HG02870 (cell line): Measurements from ENCODE around the gene UBTD1.
A peak's percentile ranks its signal among the peaks of the same experiment; 100 is the strongest.
"Not testable (repeated sequence)": the region's sequence is repeated elsewhere in the genome, so short reads cannot be mapped to it uniquely, and the experiment has no call there.

Experiments
- ATAC-seq: cut with Tn5 transposase; IDR thresholded peaks from one replicate; pipeline ENCODE4 v1.9.1; 2021; ENCODE audit warnings: mild to moderate bottlenecking, moderate library complexity; ENCODE audit not compliant: unreplicated experiment

The UBTD1 gene, protein sequence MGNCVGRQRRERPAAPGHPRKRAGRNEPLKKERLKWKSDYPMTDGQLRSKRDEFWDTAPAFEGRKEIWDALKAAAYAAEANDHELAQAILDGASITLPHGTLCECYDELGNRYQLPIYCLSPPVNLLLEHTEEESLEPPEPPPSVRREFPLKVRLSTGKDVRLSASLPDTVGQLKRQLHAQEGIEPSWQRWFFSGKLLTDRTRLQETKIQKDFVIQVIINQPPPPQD

DNA sequence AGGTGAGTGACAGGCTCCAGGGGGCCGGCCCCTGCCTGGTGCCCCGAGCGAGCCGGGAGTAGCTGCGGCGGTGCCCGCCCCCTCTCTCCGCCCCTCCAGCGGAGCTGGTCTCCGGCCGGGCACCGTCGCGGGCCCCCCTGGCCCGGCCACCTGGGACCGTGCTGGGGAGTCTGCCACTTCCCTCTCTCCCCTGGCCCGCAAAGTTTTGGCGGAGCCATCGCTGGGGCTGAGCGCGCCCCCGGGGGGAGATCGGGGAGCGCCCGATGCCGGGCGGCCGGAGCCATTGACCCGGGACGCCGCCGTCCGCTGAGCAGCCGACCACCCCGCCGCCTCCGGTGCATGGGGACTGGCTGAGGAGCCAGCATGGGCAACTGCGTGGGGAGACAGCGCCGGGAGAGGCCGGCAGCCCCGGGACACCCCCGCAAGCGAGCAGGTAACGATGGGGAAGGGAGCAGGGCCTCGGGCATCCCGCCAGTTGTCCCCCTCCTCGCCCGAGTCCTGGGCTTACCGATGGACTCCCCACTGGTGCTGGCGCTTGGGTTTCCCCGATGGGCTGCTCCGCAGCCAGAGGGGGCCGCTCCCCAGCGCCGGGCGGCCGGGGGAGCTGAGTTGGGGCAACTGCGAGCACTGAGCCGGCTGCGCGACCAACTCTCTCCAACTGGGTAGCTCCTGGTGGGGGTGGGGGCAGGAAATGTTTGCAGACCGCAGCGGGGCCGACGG lies at the start of gene UBTD1:
UBTD1 (plus strand) TSS at position 84 of the 720 bp plus-strand sequence; CDS start at position 364, 280 bp downstream.
- ATAC-seq = peak; percentile 2

GRCh38 chr10:97450828-97451227 lies 47.9 kb upstream of the UBTD1 start:
- no peak for ATAC-seq

DNA sequence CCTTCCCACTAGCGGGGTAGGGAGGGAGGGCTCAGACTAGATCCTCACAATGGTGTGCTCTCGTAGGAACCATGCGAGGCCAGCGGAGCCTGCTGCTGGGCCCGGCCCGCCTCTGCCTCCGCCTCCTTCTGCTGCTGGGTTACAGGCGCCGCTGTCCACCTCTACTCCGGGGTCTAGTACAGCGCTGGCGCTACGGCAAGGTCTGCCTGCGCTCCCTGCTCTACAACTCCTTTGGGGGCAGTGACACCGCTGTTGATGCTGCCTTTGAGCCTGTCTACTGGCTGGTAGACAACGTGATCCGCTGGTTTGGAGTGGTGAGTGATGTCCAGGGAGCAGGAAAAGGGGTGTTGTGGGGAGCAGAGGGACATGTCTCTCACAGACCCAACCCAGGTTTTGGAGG lies 47.1 kb upstream of the UBTD1 start:
- ATAC-seq = no peak

GRCh38 chr10:97452352-97452751 lies 46.4 kb upstream of the UBTD1 start:
- ATAC-seq = no peak

GRCh38 chr10:97454330-97455036 lies 44.2 kb upstream of the UBTD1 start:
- no peak for ATAC-seq

- no peak for ATAC-seq
Measured at GRCh38 chr10:97456034-97456685, 42.6 kb upstream of the UBTD1 start.

GRCh38 chr10:97456686-97457065 lies 42.0 kb upstream of the UBTD1 start:
- ATAC-seq = no peak

- ATAC-seq = no peak
Measured at GRCh38 chr10:97459111-97459510, 39.6 kb upstream of the UBTD1 start.

DNA sequence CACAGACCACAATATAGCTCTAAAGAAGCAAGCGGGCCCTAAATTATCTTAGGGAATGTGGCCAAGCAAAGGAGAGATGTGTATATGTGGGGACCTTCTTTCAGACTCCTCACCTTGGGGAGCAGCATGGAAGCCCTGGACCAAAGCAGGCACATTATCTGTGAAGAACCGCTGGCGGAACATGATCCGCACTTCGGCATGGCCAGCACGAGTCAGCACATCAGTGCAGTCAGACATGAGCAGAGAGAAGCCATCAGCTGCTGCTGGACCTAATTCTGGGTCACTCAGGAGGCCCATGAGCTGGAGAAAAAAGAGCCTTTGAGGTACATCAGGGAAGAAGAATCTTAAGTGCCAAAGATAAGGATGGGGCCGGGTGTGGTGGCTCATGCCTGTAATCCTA lies 38.8 kb upstream of the UBTD1 start:
- ATAC-seq = no peak

- no peak for ATAC-seq
Measured at GRCh38 chr10:97462309-97462708, 36.4 kb upstream of the UBTD1 start.

- no peak for ATAC-seq
Measured at GRCh38 chr10:97463363-97464132, 35.2 kb upstream of the UBTD1 start.

- ATAC-seq = no peak
Measured at GRCh38 chr10:97464226-97464625, 34.5 kb upstream of the UBTD1 start.

DNA sequence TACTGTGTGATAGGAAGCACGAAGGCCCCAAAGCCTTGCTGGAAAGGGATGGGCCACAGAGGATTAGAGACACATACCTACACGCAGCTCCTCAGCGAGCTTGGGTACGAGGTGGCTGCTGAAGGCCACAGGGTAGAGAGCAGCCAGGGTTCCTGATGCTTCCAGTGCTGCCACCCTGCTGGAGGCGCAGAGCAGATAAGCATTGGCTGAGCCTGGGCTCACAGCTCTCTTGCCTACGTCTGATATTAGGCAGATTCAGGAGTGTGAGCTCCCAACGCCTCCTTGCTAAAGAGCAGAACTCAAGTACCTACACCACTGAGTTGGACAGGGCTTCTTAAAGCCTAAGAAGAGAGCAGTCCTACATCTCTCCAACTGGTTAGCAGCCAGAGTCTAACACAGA lies 32.7 kb upstream of the UBTD1 start:
- ATAC-seq = no peak

DNA sequence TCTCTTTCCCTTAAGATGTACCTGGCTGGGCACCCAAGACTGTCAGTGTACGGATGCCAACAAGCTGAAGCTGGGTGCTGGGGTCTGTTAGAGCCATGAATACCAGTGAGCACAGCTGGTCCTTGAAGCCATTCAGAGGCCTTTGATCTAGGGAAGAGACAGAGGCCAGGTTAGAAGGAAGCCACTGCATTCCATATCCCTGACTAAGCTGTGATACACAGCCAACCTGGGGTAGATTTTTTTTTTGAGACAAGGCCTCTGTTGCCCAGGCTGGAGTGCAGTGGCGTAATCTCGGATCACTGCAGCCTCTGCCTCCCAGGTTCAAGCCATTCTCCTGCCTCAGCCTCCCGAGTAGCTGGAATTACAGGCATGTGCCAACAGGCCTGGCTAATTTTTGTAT lies 32.0 kb upstream of the UBTD1 start:
- no peak for ATAC-seq

DNA sequence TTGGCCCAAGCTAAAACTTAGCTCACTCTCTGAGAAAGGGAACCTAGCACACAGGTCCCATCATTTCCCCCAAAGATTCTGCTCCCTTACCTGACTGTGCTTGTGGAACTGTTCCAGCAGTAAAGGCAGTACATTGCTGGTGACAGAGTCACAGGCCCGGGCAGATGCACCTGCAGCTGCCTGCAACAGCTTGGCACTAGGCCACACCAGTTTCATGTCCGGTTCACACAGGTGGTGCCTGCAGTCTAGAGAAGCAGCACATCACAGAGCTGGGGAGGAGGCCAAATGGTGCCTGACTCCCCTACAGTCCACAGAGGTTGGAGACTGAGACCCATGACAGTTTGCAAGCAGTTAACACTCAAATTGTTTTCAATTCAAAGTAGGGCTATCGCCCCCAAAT lies 30.6 kb upstream of the UBTD1 start:
- no peak for ATAC-seq

GRCh38 chr10:97468781-97469180 lies 29.9 kb upstream of the UBTD1 start:
- ATAC-seq = not testable (repeated sequence)

- no peak for ATAC-seq
Measured at GRCh38 chr10:97474918-97475317, 23.8 kb upstream of the UBTD1 start.

DNA sequence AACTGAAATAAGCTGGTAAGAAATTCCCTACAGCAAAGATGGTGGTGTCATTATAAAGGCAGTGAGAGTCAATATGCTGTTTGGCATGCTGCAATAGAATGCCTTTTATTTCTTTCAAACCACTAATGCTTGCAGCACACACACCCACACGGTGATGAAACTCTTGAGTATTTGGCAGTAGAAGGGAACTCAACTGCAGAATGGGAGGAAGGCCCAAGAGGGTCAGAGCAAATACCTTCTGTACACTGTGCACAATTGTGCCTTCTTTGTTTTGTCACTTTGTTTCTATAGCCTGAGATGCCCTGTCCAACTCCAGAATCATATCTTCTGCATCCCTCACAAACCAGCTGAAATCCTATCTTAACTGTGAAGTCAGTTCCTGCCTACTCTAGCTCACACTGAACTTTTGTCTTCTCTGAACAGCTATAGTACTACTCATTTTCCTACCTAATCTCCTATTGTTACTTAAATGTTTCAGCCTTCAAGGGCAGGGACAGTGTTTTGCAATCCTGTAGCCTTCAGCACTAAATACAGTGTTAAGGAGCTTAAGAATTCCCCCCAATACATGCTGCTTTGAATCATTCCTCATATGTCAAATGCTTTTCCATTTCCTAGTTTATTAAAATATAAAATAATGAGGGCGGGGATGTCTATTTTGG lies 22.7 kb upstream of the UBTD1 start:
- ATAC-seq = no peak

DNA sequence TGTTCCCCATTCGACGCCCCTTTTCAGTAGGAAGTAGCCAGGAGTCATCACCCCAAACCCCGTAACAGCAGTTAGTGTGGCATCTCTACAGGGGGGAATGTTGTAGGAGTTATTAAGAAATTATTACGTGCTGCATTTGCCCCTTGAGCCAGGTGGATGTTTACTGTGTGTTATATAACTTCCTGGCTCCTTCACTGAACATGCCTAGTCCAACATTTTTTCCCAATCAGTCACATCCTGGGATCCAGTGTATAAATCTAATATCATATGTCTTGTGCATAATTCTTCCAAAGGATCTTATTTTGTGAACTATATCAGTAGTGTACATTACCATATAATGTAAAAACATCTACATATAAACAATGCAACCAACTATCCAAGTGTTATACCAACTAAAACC lies 19.3 kb upstream of the UBTD1 start:
- not testable (repeated sequence) for ATAC-seq

GRCh38 chr10:97479939-97480338 lies 18.8 kb upstream of the UBTD1 start:
- ATAC-seq = no peak
